ENCODE results near the gene OR52W1. TPM values are rescaled to one million over a fixed set of nuclear protein-coding genes. Genes with fewer than 3 reads are reported as not detected.

Gene OR52W1, protein sequence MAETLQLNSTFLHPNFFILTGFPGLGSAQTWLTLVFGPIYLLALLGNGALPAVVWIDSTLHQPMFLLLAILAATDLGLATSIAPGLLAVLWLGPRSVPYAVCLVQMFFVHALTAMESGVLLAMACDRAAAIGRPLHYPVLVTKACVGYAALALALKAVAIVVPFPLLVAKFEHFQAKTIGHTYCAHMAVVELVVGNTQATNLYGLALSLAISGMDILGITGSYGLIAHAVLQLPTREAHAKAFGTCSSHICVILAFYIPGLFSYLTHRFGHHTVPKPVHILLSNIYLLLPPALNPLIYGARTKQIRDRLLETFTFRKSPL
- not detected for total RNA-seq

DNA sequence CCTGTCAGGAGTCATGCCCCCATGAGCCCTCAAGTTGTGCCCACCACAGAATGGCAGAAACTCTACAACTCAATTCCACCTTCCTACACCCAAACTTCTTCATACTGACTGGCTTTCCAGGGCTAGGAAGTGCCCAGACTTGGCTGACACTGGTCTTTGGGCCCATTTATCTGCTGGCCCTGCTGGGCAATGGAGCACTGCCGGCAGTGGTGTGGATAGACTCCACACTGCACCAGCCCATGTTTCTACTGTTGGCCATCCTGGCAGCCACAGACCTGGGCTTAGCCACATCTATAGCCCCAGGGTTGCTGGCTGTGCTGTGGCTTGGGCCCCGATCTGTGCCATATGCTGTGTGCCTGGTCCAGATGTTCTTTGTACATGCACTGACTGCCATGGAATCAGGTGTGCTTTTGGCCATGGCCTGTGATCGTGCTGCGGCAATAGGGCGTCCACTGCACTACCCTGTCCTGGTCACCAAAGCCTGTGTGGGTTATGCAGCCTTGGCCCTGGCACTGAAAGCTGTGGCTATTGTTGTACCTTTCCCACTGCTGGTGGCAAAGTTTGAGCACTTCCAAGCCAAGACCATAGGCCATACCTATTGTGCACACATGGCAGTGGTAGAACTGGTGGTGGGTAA is at the start of gene OR52W1:
Gene OR52W1 (plus strand): TSS at position 51 of the 637 bp plus-strand sequence. CDS start 0 bp downstream, at position 51.
- Histone ChIP-seq H3K27ac (no peak within 1 kb of the TSS), H3K4me3 (no peak within 1 kb of the TSS), H3K36me3 (no peaks in the 10 kb centered on the region), H3K9me3 (no peaks in the 10 kb centered on the region), H3K4me1 (no peaks in the 10 kb centered on the region), H3K27me3 (no peaks in the 10 kb centered on the region)
- intact Hi-C loops (cut with DNase I) = no loop called here
- TF ChIP-seq POLR2AphosphoS5 (IDR thresholded peaks at IDR 0.05; ENCODE audit: insufficient read depth in 1 of 2, low read depth in 1 of 2) (no peak), POLR2A (IDR thresholded peaks at IDR 0.05) (no peak)
- TF ChIP-seq, protein P1, sequence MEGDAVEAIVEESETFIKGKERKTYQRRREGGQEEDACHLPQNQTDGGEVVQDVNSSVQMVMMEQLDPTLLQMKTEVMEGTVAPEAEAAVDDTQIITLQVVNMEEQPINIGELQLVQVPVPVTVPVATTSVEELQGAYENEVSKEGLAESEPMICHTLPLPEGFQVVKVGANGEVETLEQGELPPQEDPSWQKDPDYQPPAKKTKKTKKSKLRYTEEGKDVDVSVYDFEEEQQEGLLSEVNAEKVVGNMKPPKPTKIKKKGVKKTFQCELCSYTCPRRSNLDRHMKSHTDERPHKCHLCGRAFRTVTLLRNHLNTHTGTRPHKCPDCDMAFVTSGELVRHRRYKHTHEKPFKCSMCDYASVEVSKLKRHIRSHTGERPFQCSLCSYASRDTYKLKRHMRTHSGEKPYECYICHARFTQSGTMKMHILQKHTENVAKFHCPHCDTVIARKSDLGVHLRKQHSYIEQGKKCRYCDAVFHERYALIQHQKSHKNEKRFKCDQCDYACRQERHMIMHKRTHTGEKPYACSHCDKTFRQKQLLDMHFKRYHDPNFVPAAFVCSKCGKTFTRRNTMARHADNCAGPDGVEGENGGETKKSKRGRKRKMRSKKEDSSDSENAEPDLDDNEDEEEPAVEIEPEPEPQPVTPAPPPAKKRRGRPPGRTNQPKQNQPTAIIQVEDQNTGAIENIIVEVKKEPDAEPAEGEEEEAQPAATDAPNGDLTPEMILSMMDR (IDR thresholded peaks at IDR 0.05) = no peak
- no peak for DNase-seq (ENCODE audit: extremely low spot score in 2 of 2)

DNA sequence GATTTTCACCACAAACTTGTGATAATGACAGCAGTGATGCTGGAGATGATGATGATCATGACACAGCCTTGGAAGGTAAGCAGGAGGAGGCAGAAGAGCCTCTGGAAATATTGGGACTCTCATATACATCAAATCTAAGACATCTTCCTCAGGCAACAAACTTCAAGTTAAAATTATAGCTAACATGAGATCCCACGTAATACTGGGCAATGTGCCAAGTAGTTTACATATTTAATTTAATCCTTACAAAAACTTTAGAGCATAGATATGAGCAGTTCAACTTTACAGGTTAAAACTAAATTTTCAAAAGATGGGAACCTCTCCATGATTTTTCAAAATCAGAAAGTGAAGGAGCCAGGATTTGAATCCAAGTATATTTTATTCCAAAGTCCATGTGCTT is 47.9 kb upstream of the OR52W1 start:
- TF ChIP-seq, protein P1 (IDR thresholded peaks at IDR 0.05) = no peak
- TF ChIP-seq POLR2A (IDR thresholded peaks at IDR 0.05) (no peak), POLR2AphosphoS5 (IDR thresholded peaks at IDR 0.05; ENCODE audit: insufficient read depth in 1 of 2, low read depth in 1 of 2) (no peak)

DNA sequence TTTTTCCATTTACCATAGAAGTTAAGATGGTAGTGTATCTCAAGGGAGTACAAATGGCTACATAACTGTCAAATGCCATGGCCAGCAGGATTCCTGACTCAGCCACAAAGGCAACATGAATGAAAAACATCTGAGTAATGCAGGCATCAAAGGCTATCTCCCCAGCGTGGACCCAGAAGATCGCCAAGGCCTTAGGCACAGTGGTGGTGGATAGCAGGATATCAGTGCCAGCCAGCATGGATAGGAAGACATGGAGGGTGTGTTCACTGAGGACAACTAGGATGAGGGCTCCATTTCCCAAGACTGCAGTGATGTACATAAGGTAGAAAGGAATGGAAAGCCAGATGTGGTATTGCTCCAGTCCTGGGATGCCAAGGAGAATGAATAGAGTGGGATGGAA is 46.9 kb upstream of the OR52W1 start:
- no peak for TF ChIP-seq POLR2AphosphoS5 (IDR thresholded peaks at IDR 0.05; ENCODE audit: insufficient read depth in 1 of 2, low read depth in 1 of 2)
- TF ChIP-seq POLR2A (IDR thresholded peaks at IDR 0.05) = no peak
- Histone ChIP-seq H3K36me3 (no peaks in the 10 kb centered on the region), H3K4me3 (no peak overlapping the region), H3K27ac (no peak overlapping the region), H3K9me3 (no peaks in the 10 kb centered on the region), H3K27me3 (no peaks in the 10 kb centered on the region), H3K4me1 (no peaks in the 10 kb centered on the region)
- no peak for DNase-seq (ENCODE audit: extremely low spot score in 2 of 2)
- intact Hi-C loops (cut with DNase I) = no loop called here

More for the DNA sequence above, 47.9 kb upstream of the OR52W1 start:
- Histone ChIP-seq H3K4me3 (no peak overlapping the region), H3K27ac (no peak overlapping the region), H3K27me3 (no peaks in the 10 kb centered on the region), H3K4me1 (no peaks in the 10 kb centered on the region), H3K36me3 (no peaks in the 10 kb centered on the region), H3K9me3 (no peaks in the 10 kb centered on the region)
- intact Hi-C loops (cut with DNase I) = no loop called here
- no peak for DNase-seq (ENCODE audit: extremely low spot score in 2 of 2)

GRCh38 chr11:6156628-6157359 is 42.2 kb upstream of the OR52W1 start:
- Histone ChIP-seq H3K4me3 (no peak overlapping the region), H3K36me3 (no peaks in the 10 kb centered on the region), H3K27ac (no peak overlapping the region), H3K4me1 (no peaks in the 10 kb centered on the region), H3K9me3 (no peaks in the 10 kb centered on the region), H3K27me3 (no peaks in the 10 kb centered on the region)
- intact Hi-C loops (cut with DNase I) = no loop called here
- no peak for DNase-seq (ENCODE audit: extremely low spot score in 2 of 2)
- TF ChIP-seq, protein P1 (IDR thresholded peaks at IDR 0.05) = no peak
- TF ChIP-seq POLR2A (IDR thresholded peaks at IDR 0.05) (no peak), POLR2AphosphoS5 (IDR thresholded peaks at IDR 0.05; ENCODE audit: insufficient read depth in 1 of 2, low read depth in 1 of 2) (no peak)

- no peak for TF ChIP-seq POLR2A (IDR thresholded peaks at IDR 0.05)
- TF ChIP-seq, protein P1 (IDR thresholded peaks at IDR 0.05) = no peak
- no peak for TF ChIP-seq POLR2AphosphoS5 (IDR thresholded peaks at IDR 0.05; ENCODE audit: insufficient read depth in 1 of 2, low read depth in 1 of 2)
- Histone ChIP-seq H3K9me3 (no peaks in the 10 kb centered on the region), H3K4me1 (no peaks in the 10 kb centered on the region), H3K4me3 (no peak within 1 kb of the TSS), H3K36me3 (no peaks in the 10 kb centered on the region), H3K27me3 (no peaks in the 10 kb centered on the region), H3K27ac (no peak within 1 kb of the TSS)
- no peak for DNase-seq (ENCODE audit: extremely low spot score in 2 of 2)
- intact Hi-C loops (cut with DNase I) = no loop called here
These were observed 28.8 kb upstream of the OR52W1 start, which contains the start of gene OR52B2 for GRCh38 chr11:6170226-6170625. OR52B2 (minus strand) TSS chr11:6170326; CDS start chr11:6170326, 0 bp downstream.

Measured in vagina (tissue), 2 donors.